ENCODE measurements around the gene ZNF599. TPM values are rescaled to one million over a fixed set of nuclear protein-coding genes. Genes with fewer than 3 reads are reported as not detected.

ZNF599 gene
- total RNA-seq, 2 donors from 2014 or later = 5.3 to 5.7 TPM

- 24 to 56% methylated on average over 2 of the region's 2 CpGs for WGBS, 2 donors
- Histone ChIP-seq H3K9me3 (no peaks in the 10 kb centered on the region), H3K27ac (no peak overlapping the region), H3K4me1 (no peaks in the 10 kb centered on the region), H3K4me3 (no peak overlapping the region), H3K36me3 (replicated peaks in 1 of 2; ENCODE audit: insufficient read depth in 1 of 2, low read depth in 2 of 2) (no peaks in the 10 kb centered on the region), H3K27me3 (no peaks in the 10 kb centered on the region)
- ATAC-seq (no peak), DNase-seq (no peak)
- intact Hi-C loops (cut with DNase I) = no loop called here
- TF ChIP-seq CTCF (IDR thresholded peaks at IDR 0.05) (no peak), POLR2A (IDR thresholded peaks at IDR 0.05) (no peak)
Measured at GRCh38 chr19:34788074-34788473, 15.1 kb upstream of the ZNF599 start.

DNA sequence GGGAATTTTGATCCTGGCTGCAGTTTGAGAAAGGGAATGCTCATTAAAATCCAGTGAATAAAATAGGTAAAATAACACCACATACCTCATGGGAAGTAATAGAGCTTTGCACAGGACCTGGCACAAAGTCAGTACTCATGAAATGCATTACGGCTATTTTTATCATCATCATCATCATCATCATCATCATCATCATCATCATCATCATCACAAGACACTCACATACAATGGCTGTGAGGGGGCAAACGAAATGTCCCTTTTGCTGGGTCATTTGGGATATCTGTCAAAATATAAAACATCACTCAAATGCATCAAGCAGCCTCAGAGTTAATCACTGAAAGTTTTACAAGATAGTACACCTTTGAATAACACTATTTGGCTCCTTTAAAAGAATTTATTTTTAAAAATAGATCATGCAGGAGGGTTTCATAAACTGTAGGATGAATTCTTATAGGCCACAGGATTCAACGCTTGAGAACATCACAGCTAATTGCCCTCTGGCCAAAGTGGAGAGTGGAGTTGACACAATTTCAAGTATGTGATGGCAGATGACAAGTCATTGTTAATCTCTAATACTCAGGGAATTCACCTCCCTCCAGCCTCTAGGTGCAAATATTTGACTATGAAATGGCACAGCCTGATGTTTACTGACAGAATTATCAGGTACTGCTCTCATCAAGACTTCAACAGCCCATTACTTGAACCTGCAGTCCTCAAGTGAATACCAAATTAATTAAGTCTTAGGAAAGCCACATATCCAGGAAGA, 14.2 kb upstream of the ZNF599 start:
- no peaks in the 10 kb centered on the region for H3K36me3 ChIP-seq (replicated peaks in 1 of 2; ENCODE audit: insufficient read depth in 1 of 2, low read depth in 2 of 2)
- no peak for DNase-seq
- H3K9me3 ChIP-seq = no peaks in the 10 kb centered on the region
- TF ChIP-seq CTCF (IDR thresholded peaks at IDR 0.05) (no peak), POLR2A (IDR thresholded peaks at IDR 0.05) (no peak)
- H3K4me1 ChIP-seq = no peaks in the 10 kb centered on the region
- H3K27ac ChIP-seq = no peak overlapping the region
- no peak for ATAC-seq
- intact Hi-C loops (cut with DNase I) = no loop called here
- 56 to 62% methylated on average over 3 of the region's 3 CpGs for WGBS, 2 donors
- H3K27me3 ChIP-seq = no peaks in the 10 kb centered on the region
- no peak overlapping the region for H3K4me3 ChIP-seq

DNA sequence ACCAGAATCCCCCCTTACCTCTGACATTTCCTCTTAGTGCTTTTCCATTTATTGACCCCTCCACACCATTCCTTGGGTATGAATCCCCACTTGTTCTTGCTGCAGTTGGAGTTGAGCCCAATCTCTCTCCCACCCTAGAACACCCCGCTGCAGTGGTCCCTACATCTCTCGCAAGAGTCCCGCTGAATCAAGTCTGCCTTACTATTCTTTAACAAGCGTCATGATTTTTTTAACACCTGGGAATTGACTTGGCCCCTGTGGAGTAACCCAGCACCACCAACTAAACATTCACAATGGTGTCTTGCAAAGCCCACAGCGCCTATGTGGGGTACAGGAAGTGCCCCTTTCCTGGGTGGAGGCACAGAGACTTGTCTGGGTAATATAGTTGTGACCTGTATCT, 13.2 kb upstream of the ZNF599 start:
- intact Hi-C loops (cut with DNase I) = no loop called here
- H3K27me3 ChIP-seq = no peaks in the 10 kb centered on the region
- no peak for ATAC-seq
- H3K36me3 ChIP-seq (replicated peaks in 1 of 2; ENCODE audit: insufficient read depth in 1 of 2, low read depth in 2 of 2) = no peaks in the 10 kb centered on the region
- no peaks in the 10 kb centered on the region for H3K9me3 ChIP-seq
- H3K27ac ChIP-seq = no peak overlapping the region
- WGBS, 2 donors = 69 to 74% methylated on average over 5 of the region's 5 CpGs
- TF ChIP-seq POLR2A (IDR thresholded peaks at IDR 0.05) (no peak), CTCF (IDR thresholded peaks at IDR 0.05) (no peak)
- no peaks in the 10 kb centered on the region for H3K4me1 ChIP-seq
- no peak for DNase-seq
- no peak overlapping the region for H3K4me3 ChIP-seq

DNA sequence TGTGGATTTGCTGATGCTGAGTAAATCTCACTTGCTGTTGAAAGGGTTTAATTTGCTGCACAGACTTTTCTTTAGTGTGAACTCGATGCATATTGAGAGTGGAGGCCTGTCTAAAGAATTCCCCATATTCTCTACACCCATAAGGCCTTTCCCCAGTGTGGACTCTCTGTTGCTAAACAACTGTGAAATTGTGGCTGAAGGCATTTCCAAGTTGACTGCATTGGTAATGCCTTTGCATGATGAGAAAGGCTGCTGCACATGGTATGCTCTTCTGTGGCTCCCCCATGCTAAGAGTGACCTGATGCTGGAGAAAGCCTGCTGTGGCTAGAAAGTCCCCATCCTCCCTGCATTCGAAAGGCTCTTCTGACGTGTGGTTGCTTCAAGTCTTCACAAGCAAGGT, 6.6 kb upstream of the ZNF599 start:
- H3K27ac ChIP-seq = no peak overlapping the region
- no peaks in the 10 kb centered on the region for H3K27me3 ChIP-seq
- no peaks in the 10 kb centered on the region for H3K4me1 ChIP-seq
- intact Hi-C loops (cut with DNase I) = no loop called here
- no peak for ATAC-seq
- no peaks in the 10 kb centered on the region for H3K9me3 ChIP-seq
- no peak for DNase-seq
- 43 to 59% methylated on average over 3 of the region's 3 CpGs for WGBS, 2 donors
- no peak overlapping the region for H3K4me3 ChIP-seq
- TF ChIP-seq CTCF (IDR thresholded peaks at IDR 0.05) = no peak
- no peak for TF ChIP-seq POLR2A (IDR thresholded peaks at IDR 0.05)
- H3K36me3 ChIP-seq (replicated peaks in 1 of 2; ENCODE audit: insufficient read depth in 1 of 2, low read depth in 2 of 2) = no peaks in the 10 kb centered on the region

- ATAC-seq = no peak
- intact Hi-C loops (cut with DNase I) = no loop called here
- no peaks in the 10 kb centered on the region for H3K27me3 ChIP-seq
- no peak overlapping the region for H3K27ac ChIP-seq
- DNase-seq = no peak
- no peaks in the 10 kb centered on the region for H3K4me1 ChIP-seq
- H3K4me3 ChIP-seq = no peak overlapping the region
- H3K9me3 ChIP-seq = no peaks in the 10 kb centered on the region
- no peak for TF ChIP-seq CTCF (IDR thresholded peaks at IDR 0.05)
- no peak for TF ChIP-seq POLR2A (IDR thresholded peaks at IDR 0.05)
- WGBS, 2 donors = 67 to 69% methylated on average over 2 of the region's 2 CpGs
- H3K36me3 ChIP-seq (replicated peaks in 1 of 2; ENCODE audit: insufficient read depth in 1 of 2, low read depth in 2 of 2) = no peaks in the 10 kb centered on the region
Measured at GRCh38 chr19:34778342-34778741, 5.3 kb upstream of the ZNF599 start.

All from body of pancreas (tissue), 4 donors.